ENCODE results near the gene NHEJ1. TPM values are rescaled to one million over a fixed set of nuclear protein-coding genes. Genes with fewer than 3 reads are reported as not detected.
A peak's percentile ranks its signal among the peaks of the same experiment; 100 is the strongest.

NHEJ1 gene
- total RNA-seq, 6 experiments from 2014 or later: 5.8 to 16.7 (median 10.9) TPM

GRCh38 chr2:219087848-219088247, 72.8 kb downstream of the NHEJ1 start:
- 89% methylated on average over 1 of the region's 1 CpG for WGBS (ENCODE audit: insufficient coverage, low coverage, low lambda C conversion rate, missing lambda C conversion rate)
- no peaks in the 10 kb centered on the region for H3K9me3 ChIP-seq
- ATAC-seq (no peak), DNase-seq (no peak)
- no peaks in the 10 kb centered on the region for H3K27me3 ChIP-seq
- peaks cover 0 to 4% (median 0%) of the 10 kb centered on the region in 4 donors for H3K4me1 ChIP-seq
- no peaks in the 10 kb centered on the region for H3K36me3 ChIP-seq
- no peak for TF ChIP-seq POLR2A (IDR thresholded peaks at IDR 0.05)
- TF ChIP-seq, protein P1, sequence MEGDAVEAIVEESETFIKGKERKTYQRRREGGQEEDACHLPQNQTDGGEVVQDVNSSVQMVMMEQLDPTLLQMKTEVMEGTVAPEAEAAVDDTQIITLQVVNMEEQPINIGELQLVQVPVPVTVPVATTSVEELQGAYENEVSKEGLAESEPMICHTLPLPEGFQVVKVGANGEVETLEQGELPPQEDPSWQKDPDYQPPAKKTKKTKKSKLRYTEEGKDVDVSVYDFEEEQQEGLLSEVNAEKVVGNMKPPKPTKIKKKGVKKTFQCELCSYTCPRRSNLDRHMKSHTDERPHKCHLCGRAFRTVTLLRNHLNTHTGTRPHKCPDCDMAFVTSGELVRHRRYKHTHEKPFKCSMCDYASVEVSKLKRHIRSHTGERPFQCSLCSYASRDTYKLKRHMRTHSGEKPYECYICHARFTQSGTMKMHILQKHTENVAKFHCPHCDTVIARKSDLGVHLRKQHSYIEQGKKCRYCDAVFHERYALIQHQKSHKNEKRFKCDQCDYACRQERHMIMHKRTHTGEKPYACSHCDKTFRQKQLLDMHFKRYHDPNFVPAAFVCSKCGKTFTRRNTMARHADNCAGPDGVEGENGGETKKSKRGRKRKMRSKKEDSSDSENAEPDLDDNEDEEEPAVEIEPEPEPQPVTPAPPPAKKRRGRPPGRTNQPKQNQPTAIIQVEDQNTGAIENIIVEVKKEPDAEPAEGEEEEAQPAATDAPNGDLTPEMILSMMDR (IDR thresholded peaks at IDR 0.05): no peak
- H3K27ac ChIP-seq: no peak overlapping the region
- intact Hi-C loops (cut with DNase I): no loop called here
- H3K4me3 ChIP-seq: no peak overlapping the region

GRCh38 chr2:219087361-219087760, 73.3 kb downstream of the NHEJ1 start:
- intact Hi-C loops (cut with DNase I): no loop called here
- no peak for ATAC-seq
- Histone ChIP-seq H3K27ac (no peak overlapping the region), H3K4me3 (no peak overlapping the region), H3K36me3 (no peaks in the 10 kb centered on the region), H3K4me1 (peaks cover 0 to 7% (median 0%) of the 10 kb centered on the region in 4 donors), H3K9me3 (no peaks in the 10 kb centered on the region), H3K27me3 (no peaks in the 10 kb centered on the region)
- no peak for DNase-seq
- 84% methylated on average over 5 of the region's 5 CpGs for WGBS (ENCODE audit: insufficient coverage, low coverage, low lambda C conversion rate, missing lambda C conversion rate)
- TF ChIP-seq, protein P1 (IDR thresholded peaks at IDR 0.05): no peak
- TF ChIP-seq POLR2A (IDR thresholded peaks at IDR 0.05): no peak

- no peaks in the 10 kb centered on the region for H3K36me3 ChIP-seq
- H3K4me1 ChIP-seq: peaks cover 0 to 13% (median 0%) of the 10 kb centered on the region in 4 donors
- intact Hi-C loops (cut with DNase I): no loop called here
- TF ChIP-seq POLR2A (IDR thresholded peaks at IDR 0.05): no peak
- TF ChIP-seq, protein P1 (IDR thresholded peaks at IDR 0.05): no peak
- H3K27ac ChIP-seq: no peak overlapping the region
- H3K4me3 ChIP-seq: no peak overlapping the region
- peak; percentile 35 to 64 (median 46) for ATAC-seq
- H3K27me3 ChIP-seq: no peaks in the 10 kb centered on the region
- DNase-seq: no peak
- no peaks in the 10 kb centered on the region for H3K9me3 ChIP-seq
Measured at GRCh38 chr2:219086196-219086595, 74.4 kb downstream of the NHEJ1 start.

- no peaks in the 10 kb centered on the region for H3K9me3 ChIP-seq
- intact Hi-C loops (cut with DNase I): no loop called here
- TF ChIP-seq, protein P1 (IDR thresholded peaks at IDR 0.05): no peak
- no peak for TF ChIP-seq POLR2A (IDR thresholded peaks at IDR 0.05)
- no peak overlapping the region for H3K4me3 ChIP-seq
- H3K36me3 ChIP-seq: no peaks in the 10 kb centered on the region
- ATAC-seq (no peak), DNase-seq (no peak)
- no peaks in the 10 kb centered on the region for H3K27me3 ChIP-seq
- H3K4me1 ChIP-seq: peaks cover 0 to 16% (median 0%) of the 10 kb centered on the region in 4 donors
- no peak overlapping the region for H3K27ac ChIP-seq
Measured at GRCh38 chr2:219084791-219085190, 75.8 kb downstream of the NHEJ1 start.
